Stimulated activated CD4-positive, alpha-beta T cell treated with anti-CD3 and anti-CD28 coated beads, TNF-alpha, amount 100 ng/mL, for 48 hours (primary cell): Measurements from ENCODE around the gene UQCRC2.
"Not testable (repeated sequence)": the region's sequence is repeated elsewhere in the genome, so short reads cannot be mapped to it uniquely, and the experiment has no call there.

ENCODE experiments used
- DNase-seq, 3 donors: peaks; one replicate each; pipeline ENCODE4 v3.0.0-alpha.2; 2020; ENCODE audit warnings: low read depth in 3 of 3

The UQCRC2 gene

DNA sequence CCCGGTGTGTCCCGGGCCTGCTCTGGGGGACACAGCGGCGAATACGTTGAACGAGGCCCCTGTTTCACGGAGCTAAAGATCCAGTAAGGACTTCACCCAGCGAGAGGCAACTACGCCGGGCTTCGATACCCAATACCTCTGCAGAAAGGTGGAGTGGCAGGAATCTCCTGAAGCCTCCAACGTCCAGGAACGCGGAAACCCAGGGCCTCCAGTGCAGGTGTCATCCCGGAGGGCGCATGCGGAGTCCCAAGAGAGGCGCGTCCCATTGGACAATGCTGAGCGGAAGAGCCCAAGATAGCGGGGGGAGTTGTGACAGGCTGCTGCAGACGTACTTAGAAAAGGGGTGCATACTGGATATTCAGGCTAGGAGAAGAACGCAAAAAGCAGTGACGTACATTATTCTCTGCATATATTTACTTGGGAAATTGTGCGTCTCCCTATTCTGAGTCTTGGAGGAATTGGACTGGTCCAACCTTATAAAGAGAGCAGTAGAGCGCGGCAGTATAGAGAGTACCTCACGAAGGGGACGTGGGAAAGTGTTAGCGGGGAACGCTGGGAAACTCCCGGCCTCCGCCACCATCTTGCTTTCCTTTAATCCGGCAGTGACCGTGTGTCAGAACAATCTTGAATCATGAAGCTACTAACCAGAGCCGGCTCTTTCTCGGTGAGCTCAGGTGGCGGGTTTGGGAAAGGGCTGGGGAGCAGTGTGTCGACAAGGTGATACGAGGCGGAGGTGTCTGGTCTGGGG is at the start of gene UQCRC2:
Gene UQCRC2, plus strand, starts transcription at position 569 of the 748 bp plus-strand sequence. Its CDS starts 63 bp downstream, at position 632.
- DNase-seq: peak; percentile 81 to 82 (median 81)

GRCh38 chr16:21932650-21933049 is 20.5 kb upstream of the UQCRC2 start:
- DNase-seq: not testable (repeated sequence)

DNA sequence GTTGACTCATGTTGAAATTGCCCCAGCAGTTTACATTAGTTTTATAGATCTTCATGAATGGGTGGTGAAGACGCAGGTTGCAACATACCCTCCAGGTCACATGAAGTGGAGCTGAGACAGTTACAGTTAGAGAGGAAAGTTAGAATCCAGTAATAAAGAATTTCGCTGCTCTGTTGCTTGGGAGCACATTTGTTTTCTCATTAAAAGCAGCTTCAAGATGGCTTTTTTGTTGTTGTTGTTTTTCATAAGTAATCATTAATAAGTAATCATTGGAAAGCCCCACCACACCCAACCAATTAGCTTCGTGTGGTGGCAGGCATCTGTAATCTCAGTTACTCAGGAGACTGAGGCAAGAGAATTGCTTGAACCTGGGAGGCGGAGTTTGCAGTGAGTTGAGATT is 19.8 kb upstream of the UQCRC2 start:
- DNase-seq: not testable (repeated sequence)

DNA sequence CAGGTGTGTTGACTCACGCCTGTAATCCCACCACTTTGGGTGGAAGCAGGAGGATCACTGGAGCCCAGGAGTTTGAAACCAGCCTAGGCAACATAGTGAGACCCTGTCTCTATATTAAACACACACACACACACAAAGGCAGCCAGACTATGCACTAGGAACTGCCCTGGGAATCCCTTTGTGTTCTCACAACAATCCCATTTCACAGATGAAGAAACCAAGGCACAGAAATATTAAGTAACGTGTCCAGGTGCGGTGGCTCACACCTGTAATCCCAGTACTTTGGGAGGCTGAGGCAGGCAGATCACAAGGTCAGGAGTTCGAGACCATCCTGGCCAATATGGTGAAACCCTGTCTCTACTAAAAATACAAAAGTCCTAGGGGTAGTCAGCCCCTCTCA is 19.4 kb upstream of the UQCRC2 start:
- not testable (repeated sequence) for DNase-seq

DNA sequence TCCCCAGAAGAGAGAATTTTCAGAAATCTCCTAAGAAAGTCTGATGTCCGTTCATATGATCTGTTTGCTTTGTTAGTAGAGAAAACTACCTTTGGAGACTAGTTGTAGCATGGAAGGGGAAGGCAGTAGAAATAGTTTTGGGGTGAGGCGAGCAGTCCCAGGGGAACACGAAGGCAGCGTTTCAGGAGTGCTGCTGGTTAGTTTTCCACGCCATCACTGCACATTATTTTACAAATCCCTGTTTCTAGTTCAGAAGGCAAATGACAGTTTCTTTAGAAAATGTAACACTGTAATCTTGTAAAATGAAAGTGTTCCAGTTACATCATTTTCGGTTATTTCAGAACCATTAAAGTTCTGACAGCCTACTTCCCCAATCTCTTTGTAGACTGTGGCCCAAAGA is 16.9 kb upstream of the UQCRC2 start:
- not testable (repeated sequence) for DNase-seq

DNA sequence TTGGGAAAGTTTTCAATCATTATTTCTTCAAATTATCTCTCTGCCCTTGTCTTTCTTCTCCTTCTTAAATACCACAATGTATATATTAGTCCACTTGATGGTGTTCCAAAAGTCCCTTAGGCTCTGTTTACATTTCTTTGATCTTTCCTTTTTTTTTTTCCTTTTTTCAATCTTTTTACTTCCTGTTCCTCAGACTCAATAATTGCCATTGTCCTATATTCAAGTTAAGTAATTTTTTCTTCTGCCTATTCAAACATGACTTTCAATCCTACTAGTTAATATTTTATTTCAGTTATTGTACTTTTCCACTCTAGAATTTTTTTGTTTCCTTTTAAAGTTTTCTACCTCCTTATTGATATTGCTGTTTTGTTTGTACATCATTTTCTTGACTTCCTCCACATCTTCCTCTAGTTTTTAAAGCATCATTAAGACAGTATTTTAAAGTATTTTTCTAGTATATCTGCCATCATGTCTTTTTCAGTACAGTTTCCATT is 15.8 kb upstream of the UQCRC2 start:
- DNase-seq: no peak

- DNase-seq: no peak
Measured at GRCh38 chr16:21940570-21940969, 12.6 kb upstream of the UQCRC2 start.

GRCh38 chr16:21943571-21943970 is 9.6 kb upstream of the UQCRC2 start:
- DNase-seq: no peak

- DNase-seq: no peak
Measured at GRCh38 chr16:21946889-21947635, 6.1 kb upstream of the UQCRC2 start.

GRCh38 chr16:21949713-21950260 is 3.4 kb upstream of the UQCRC2 start:
- DNase-seq: no peak

DNA sequence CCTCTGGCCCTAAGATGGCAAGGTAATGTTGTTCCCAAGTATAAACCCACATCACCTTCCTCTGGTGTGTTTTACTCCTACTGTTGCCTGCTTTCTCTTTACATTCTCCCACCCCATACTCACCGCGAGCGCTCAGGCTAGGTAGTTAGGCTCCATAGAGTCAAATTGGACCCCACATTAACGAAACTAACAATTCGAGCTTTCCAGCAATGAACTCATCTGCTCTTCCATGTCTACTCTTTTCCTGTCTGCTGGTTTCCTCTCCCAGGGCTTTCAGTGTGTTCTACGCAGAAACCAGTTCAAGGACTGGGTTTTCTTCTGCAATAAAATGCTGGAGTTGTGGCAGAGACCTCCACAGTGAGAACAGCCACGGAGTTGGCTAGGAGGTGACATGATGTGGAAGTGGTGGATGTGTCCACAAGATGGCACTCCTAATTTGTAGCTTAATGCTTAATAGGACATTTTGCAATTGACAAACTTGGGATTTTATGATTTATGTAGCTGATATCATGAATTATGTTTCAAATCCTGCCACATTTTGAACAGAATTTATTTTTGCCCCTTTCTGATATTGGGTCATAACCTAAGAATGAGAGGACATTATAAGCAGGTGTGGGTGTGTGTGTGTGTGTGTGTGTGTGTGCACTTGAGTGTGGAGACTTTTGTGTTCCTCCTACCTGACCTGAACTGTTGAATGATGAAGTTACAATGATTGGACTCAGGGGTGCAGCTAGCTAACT is 2.2 kb upstream of the UQCRC2 start:
- DNase-seq: no peak

DNA sequence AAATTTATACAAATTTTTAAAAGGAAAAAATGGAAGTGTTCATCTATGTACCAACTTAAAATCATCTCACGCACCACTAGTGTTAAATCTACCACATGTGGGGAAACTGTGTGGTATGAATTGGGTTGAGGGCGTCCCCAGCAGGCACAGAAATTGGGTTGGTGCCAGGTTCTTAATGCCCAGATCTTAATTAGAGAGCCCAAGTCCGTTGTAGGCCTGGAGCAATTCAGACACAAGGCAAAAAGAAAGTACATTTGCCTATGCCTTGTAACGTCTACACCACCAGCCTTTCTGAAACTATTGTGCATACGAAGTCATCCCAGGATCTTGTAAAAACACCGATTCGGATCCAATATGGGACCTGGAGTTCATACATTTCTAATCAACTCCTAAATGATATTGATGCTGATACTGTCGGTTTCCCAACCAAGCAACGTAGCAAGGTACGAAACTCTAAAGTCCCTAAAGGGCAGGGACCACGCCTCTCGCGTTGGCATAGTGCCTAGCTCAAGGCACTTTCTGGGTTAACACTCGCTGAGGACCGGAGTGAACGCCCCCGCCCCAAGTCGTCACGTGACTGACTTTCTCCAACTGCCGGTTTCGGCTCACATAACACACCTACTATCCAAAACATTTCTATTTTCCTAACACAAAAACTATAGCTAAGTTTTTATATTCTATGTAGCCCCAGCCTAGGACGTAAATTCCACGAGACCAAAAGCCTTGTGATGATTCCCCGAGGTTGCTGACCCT is 945 bp upstream of the UQCRC2 start:
- peak; percentile 57 to 67 (median 62) for DNase-seq

DNA sequence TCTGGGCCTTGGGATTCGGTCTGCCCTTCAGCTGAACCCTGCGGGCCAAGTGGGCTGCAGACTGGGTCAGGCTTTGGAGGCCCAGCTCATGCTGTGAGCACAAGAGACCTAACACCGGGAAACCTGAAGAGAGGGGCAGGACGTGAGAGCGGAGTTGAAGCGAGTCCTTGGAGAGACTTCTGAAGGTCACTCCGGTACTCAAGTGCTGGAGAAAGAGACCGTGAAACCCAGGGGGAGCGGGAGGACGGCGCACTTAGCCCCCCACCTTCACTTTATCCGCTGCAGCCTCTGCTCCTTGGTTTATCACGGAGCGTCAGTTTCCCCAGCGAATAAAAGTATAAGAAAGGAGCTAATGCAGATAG is 361 bp downstream of the UQCRC2 start:
- no peak for DNase-seq

DNA sequence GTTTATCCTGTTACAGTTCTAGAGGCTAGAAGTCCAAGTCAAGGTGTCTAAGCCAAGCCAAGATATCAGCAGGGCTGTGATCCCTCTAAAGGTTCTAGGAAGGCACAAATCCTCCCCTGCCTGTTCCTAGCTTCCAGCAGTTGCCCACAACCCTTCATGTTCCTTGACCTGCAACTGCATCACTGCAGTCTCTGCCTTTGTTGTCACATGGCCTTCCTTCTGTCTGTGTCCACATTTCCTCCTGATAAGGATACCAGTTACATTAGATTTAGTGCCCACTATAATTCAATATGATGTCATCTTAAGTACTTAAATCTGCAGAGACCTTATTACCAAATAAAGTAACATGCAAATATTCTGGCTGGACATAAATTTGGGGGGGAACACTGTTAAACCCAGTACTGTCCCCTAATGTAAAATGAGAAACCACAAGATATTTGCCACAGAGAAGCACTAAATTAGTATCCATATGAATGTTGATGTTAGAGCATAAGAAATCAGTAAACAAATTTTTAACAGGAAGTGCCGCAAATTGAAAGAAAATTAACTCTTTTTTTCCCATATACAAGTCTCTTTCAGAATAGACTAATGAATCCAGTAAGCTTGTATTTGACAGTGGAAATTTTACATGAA is 4.7 kb downstream of the UQCRC2 start:
- no peak for DNase-seq

GRCh38 chr16:21959050-21959449 is 5.9 kb downstream of the UQCRC2 start:
- DNase-seq: no peak

DNA sequence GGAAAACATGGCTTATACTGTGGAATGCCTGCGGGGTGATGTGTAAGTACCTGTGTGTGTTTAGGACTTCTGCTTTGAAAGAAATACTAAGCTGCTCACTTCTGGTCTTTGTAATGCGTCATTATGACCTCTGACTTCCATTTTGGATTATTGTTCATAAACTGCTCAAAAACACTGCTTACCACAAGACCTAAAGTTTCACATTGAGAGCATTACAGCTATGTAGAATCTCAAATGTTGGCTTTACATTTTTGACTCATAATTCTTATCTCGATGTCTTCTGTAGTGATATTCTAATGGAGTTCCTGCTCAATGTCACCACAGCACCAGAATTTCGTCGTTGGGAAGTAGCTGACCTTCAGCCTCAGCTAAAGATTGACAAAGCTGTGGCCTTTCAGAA is 9.3 kb downstream of the UQCRC2 start:
- no peak for DNase-seq

DNA sequence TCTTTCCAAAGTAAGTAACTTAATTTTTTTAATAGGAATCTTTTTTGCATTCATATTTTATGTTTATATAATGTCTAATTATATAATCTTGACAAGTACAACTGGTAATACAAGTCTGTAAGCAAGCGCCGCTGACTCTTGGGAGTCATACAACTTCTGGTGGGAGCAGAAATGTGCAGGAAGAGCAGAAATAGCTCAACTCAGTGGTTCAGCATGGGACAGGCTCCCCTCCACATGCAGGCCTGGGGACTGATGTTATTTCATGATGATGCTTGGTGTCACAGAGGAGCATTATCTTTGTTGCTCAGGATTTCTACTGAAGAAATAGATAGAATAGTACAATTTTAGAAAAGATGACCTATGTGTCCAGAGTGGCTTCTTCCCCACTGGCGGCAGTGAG is 10.7 kb downstream of the UQCRC2 start:
- DNase-seq: no peak

- no peak for DNase-seq
Measured at GRCh38 chr16:21964353-21964752, 11.2 kb downstream of the UQCRC2 start.

GRCh38 chr16:21971856-21972255 is 18.7 kb downstream of the UQCRC2 start:
- DNase-seq: no peak

DNA sequence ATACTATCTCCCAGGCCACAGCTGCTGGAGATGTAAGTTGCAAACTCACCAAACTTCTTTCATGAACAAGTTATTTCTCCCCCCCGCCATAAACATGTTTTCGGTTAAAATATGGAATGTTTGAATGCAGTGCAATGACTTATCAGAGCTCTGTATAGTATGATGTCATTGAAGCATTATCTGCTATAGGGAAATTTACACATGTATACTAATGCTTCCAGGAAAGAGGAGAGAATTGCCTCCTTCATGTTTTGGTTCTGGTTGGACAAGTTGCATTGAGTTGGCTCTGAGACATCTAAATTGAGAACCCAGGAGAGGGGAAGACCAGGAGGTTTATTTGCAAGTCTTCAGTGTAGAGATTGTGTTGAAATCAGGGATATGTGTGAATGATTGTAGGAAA is 20.8 kb downstream of the UQCRC2 start:
- DNase-seq: no peak

GRCh38 chr16:21980032-21980431 is 26.9 kb downstream of the UQCRC2 start:
- DNase-seq: no peak
